ENCODE results near the gene CACNG3.

- no peak for TF ChIP-seq EZH2 (IDR thresholded peaks at IDR 0.05)
- no peak for TF ChIP-seq POLR2AphosphoS5 (IDR thresholded peaks at IDR 0.05; ENCODE audit: borderline replicate concordance, low read depth, low read length)
These were observed 80.4 kb downstream of the CACNG3 start for GRCh38 chr16:24336491-24336890.
